Endothelial cell (in vitro differentiated cells): ENCODE data around the gene ABLIM1. TPM values are rescaled to one million over a fixed set of nuclear protein-coding genes. Genes with fewer than 3 reads are reported as not detected.

ENCODE experiments used
- DNase-seq: peaks from one replicate; pipeline ENCODE4 v3.0.0; 2021; ENCODE audit warnings: low spot score
- H3K27ac Mint-ChIP-seq: one replicate; pipeline ENCODE4 v1.8.0; 2021; ENCODE audit warnings: mixed read lengths, inconsistent platforms; ENCODE audit not compliant: unreplicated experiment
- H3K27me3 Mint-ChIP-seq: one replicate; pipeline ENCODE4 v1.8.0; 2021; ENCODE audit warnings: mild to moderate bottlenecking, moderate library complexity, mixed read lengths, inconsistent platforms; ENCODE audit not compliant: unreplicated experiment
- H3K36me3 Mint-ChIP-seq: one replicate; pipeline ENCODE4 v1.8.0; 2021; ENCODE audit warnings: mild to moderate bottlenecking, low read depth, mixed read lengths, inconsistent platforms; ENCODE audit not compliant: unreplicated experiment
- H3K4me1 Mint-ChIP-seq: one replicate; pipeline ENCODE4 v1.8.0; 2021; ENCODE audit warnings: mild to moderate bottlenecking, mixed read lengths, inconsistent platforms; ENCODE audit not compliant: unreplicated experiment
- H3K4me3 Mint-ChIP-seq: one replicate; pipeline ENCODE4 v1.8.0; 2021; ENCODE audit warnings: mild to moderate bottlenecking, mixed read lengths, inconsistent platforms; ENCODE audit not compliant: unreplicated experiment
- H3K9me3 Mint-ChIP-seq: one replicate; pipeline ENCODE4 v1.8.0; 2021; ENCODE audit warnings: mixed read lengths, inconsistent platforms; ENCODE audit not compliant: unreplicated experiment
- total RNA-seq: library from RNA; stranded (reverse); fragmentation: NEBNext Ultra II Directional; extraction: Animal tissue kit (Norgen Biotek cat#: 25700); gene quantifications from one replicate; pipeline ENCODE4 v1.2.1, GENCODE V29; 2021; ENCODE audit not compliant: unreplicated experiment
- TF ChIP-seq, protein P1 (sequence below): fragments of 200-600 bp; sonication (generic); IDR thresholded peaks from one replicate; pipeline ENCODE4 v1.5.0; 2021; ENCODE audit warnings: antibody characterized with exemption; ENCODE audit not compliant: unreplicated experiment

ABLIM1 gene
- total RNA-seq, 1 donor from 2014 or later = 55.9 TPM

DNA sequence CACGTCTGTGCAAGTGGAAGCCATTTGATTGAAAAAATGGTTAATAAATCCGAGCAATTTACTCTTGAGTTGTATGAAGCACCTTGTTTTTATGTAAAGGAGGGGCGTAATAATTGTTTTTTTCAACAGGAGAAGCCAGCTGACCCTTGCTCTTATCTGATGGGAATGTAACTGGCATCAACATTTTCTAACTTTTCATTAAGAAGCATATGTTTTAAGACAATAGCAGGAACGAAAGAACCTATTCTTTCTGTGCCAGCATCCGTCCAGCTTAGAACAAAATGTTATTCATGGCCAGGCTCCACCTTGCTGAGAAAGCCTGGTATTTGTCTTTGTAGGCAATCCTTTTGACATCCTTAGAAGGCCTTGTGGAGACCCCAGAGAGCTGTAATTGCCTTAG, 231.6 kb downstream of the ABLIM1 start:
- Mint-ChIP-seq H3K4me1 (no peaks in the 10 kb centered on the region), H3K27ac (no peak overlapping the region), H3K4me3 (no peak overlapping the region), H3K36me3 (peaks cover 3% of the 10 kb centered on the region), H3K9me3 (no peaks in the 10 kb centered on the region), H3K27me3 (no peaks in the 10 kb centered on the region)
- TF ChIP-seq, protein P1, sequence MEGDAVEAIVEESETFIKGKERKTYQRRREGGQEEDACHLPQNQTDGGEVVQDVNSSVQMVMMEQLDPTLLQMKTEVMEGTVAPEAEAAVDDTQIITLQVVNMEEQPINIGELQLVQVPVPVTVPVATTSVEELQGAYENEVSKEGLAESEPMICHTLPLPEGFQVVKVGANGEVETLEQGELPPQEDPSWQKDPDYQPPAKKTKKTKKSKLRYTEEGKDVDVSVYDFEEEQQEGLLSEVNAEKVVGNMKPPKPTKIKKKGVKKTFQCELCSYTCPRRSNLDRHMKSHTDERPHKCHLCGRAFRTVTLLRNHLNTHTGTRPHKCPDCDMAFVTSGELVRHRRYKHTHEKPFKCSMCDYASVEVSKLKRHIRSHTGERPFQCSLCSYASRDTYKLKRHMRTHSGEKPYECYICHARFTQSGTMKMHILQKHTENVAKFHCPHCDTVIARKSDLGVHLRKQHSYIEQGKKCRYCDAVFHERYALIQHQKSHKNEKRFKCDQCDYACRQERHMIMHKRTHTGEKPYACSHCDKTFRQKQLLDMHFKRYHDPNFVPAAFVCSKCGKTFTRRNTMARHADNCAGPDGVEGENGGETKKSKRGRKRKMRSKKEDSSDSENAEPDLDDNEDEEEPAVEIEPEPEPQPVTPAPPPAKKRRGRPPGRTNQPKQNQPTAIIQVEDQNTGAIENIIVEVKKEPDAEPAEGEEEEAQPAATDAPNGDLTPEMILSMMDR = no peak
- DNase-seq = no peak

DNA sequence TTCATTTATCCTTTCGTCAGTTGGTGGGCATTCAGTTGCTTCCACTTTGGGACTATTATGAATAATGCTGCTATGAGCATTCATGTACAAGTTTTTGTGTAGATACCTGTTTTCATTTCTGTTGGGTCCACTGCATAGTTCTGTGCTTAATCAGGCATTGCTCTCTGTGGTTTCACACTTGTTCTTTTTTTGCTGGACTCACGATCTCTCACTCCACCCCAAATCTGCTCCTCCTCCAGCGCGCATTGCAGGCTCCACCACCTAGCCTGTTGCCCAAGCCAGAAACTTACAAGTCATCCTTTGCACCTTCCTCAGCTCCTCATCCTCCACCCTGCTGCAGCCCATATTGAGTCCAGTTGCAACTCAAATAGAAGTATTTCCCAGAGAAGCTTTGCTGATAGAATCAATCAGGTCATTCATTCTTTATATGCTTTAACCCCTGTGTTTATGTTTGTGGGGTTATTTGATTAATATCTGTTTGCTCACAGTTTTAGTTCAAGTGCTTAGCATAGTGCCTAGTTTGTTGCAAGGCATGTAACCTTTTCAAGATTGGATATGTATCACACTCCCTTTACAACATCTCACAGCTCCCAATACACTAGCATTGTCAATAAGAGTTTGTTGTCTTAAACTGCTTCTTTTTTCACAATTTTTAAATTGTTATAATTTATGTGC, 237.1 kb downstream of the ABLIM1 start:
- TF ChIP-seq, protein P1 = no peak
- H3K9me3 Mint-ChIP-seq = no peaks in the 10 kb centered on the region
- no peak overlapping the region for H3K27ac Mint-ChIP-seq
- DNase-seq = no peak
- H3K36me3 Mint-ChIP-seq = no peaks in the 10 kb centered on the region
- no peak overlapping the region for H3K4me3 Mint-ChIP-seq
- H3K4me1 Mint-ChIP-seq = peaks cover 8% of the 10 kb centered on the region
- no peaks in the 10 kb centered on the region for H3K27me3 Mint-ChIP-seq

DNA sequence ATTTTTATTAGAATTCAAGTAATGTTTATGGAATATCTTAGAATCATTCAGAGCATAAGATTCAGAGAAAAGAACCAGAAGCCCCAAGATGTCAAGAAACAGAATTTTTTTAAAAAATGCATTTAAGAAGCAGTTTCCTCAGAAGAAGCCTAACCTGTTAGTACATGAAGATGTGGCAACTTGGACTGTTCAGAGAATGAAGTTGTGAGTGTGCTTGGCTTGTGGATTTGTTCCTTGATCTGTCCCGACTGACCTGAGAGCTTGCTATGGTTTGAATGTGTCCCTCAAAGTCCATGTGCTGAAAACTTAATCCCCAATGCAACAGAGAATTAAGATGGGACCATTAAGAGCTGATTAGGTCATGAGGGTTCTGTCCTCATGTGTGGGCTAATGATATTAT, 240.0 kb downstream of the ABLIM1 start:
- Mint-ChIP-seq H3K27ac (no peak overlapping the region), H3K9me3 (no peaks in the 10 kb centered on the region), H3K27me3 (no peaks in the 10 kb centered on the region), H3K36me3 (no peaks in the 10 kb centered on the region), H3K4me3 (no peak overlapping the region), H3K4me1 (peaks cover 14% of the 10 kb centered on the region)
- no peak for DNase-seq
- TF ChIP-seq, protein P1 = no peak

DNA sequence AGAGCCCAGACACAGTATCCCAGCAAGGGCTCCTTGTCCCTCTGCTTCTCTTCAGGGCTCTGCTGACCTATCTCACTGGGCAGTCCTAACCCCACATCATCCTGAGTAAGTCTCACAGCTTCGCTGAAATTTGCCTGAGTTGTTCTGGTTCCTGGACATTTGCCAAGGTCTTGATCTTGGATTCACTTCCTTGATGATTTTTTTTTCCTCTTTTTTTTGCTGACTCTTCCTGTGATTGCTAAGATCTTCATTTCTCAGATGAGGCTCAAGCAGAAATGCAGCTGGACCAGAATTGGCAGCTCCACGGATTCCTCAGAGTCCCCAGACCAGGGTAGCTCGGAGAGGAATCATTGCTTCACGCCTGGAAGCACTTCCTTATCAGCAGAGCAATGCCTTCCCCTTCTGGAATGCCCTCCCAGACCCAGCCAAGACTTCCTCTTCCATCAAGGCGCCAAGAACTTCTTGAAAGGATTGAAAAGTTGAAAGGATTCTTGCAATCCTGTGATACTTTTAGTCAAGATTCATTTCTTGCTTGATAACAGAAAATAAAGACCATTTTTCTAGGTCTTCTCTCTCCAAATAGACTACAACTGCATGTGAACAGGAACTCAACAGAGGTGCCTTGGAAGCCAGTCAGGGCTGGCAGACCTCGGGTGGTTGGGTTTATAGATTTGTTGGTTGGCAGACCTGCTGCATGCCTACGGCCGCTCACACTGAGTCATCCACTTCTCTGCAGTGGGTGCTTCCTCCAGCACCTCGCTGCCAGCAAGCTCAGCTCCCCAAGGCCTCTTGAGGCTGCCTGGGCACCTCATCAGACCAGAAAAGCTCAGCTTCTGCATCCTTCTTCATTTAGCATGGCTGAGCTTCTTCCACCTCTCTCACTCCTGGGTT, 244.9 kb downstream of the ABLIM1 start:
- Mint-ChIP-seq H3K36me3 (no peaks in the 10 kb centered on the region), H3K4me1 (peaks cover 22% of the 10 kb centered on the region), H3K27ac (no peak overlapping the region), H3K27me3 (peaks cover 4% of the 10 kb centered on the region), H3K4me3 (no peak overlapping the region), H3K9me3 (no peaks in the 10 kb centered on the region)
- TF ChIP-seq, protein P1 = no peak
- DNase-seq = no peak

DNA sequence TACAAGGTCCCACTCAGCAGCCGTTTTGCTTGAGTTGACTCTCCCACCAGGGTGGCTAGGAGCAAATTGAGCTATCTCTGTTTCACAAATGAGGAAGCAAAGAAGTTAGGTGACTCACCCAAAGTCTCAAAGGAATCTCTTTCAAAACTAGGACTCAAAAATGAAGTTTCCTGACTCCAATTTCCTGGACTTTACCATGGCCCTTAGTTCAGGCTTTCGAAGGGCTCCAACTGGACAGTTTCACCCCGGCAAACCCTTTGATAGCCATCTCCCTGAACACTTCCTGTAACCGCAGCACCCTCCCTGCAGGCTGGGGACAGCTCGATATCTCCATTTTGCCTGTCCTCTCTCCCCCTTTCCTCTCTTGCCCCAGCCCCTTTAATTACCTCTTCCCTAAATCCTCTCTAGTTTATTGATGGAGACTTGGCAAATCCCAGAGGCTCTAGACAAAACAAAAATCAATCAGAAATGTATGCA, 249.1 kb downstream of the ABLIM1 start:
- Mint-ChIP-seq H3K36me3 (peaks cover 3% of the 10 kb centered on the region), H3K27ac (no peak overlapping the region), H3K9me3 (no peaks in the 10 kb centered on the region), H3K27me3 (peaks cover 12% of the 10 kb centered on the region), H3K4me1 (peaks cover 25% of the 10 kb centered on the region), H3K4me3 (no peak overlapping the region)
- no peak for DNase-seq
- TF ChIP-seq, protein P1 = no peak
